ENCODE data around the gene THAP5.

The THAP5 gene, protein sequence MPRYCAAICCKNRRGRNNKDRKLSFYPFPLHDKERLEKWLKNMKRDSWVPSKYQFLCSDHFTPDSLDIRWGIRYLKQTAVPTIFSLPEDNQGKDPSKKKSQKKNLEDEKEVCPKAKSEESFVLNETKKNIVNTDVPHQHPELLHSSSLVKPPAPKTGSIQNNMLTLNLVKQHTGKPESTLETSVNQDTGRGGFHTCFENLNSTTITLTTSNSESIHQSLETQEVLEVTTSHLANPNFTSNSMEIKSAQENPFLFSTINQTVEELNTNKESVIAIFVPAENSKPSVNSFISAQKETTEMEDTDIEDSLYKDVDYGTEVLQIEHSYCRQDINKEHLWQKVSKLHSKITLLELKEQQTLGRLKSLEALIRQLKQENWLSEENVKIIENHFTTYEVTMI

DNA sequence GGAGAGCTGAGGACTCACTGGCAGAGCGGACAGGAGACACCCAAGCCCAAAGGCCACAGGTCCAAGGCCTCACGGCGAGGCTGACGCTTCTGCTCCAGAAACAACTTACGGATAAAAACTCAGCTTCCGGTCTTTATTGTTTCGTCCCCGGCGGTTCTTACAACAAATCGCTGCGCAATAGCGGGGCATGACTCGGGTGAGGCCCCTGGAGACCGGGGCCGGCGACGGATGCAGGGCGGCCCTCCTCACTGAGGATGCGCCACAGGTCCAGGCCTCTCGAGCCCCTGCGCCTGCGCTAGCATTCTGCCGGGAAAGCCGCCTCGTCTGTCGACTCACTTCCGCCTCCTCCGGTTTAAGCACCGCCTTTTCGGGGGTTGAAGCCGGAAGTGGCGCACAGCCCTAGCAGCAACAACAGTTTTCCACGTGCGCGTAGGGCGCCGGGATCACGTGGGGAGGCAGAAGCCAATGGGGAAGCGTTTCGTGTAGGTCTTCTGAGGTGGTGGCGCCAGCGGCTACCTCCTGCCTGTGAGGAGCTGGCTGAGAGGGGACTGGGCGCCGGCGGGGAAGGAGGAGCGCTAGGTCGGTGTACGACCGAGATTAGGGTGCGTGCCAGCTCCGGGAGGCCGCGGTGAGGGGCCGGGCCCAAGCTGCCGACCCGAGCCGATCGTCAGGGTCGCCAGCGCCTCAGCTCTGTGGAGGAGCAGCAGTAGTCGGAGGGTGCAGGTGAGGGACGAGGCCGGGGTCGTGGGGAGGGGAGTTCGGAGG, at the start of gene THAP5, which contains the start of gene DNAJB9:
TSS of gene THAP5 (minus strand) at position 326 of the 765 bp plus-strand sequence. CDS start at position 189, 137 bp downstream.
TSS of gene DNAJB9 (plus strand) at position 494 of the 765 bp plus-strand sequence. CDS start 1,853 bp downstream, outside the sequence.
- H3K27me3 Mint-ChIP-seq, result no peaks in the 10 kb centered on the region
- peaks cover 57% of the 10 kb centered on the region for H3K4me1 Mint-ChIP-seq
- peaks cover 48% of the 10 kb centered on the region for H3K36me3 Mint-ChIP-seq (ENCODE audit: insufficient read depth)

DNA sequence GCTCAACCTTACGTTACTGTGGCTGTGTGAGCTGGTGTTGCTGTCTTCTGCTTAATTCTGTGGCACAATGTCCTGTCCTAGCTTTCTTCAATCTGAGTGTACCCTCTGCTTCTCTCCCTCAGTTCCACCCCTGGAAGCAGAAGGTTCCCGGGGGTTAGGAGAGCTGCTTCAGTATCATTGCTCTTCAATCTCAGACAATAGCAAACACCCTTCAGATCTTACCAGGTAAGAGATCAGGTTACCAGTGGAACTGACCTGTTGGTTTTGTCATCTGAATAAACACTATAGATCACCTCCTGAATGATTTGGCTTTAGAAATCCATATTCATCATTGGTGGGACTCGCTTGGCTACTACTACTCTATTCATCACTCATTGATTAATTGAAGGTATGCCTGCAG, 48.5 kb upstream of the THAP5 start:
- DNase-seq (ENCODE audit: low spot score in 2 of 2) (no peak), ATAC-seq (replicated peaks; ENCODE audit: extremely low read depth, poor library complexity, severe bottlenecking) (no peak)
- Mint-ChIP-seq H3K9me3 (no peaks in the 10 kb centered on the region), H3K4me3 (no peak overlapping the region), H3K36me3 (ENCODE audit: insufficient read depth) (no peaks in the 10 kb centered on the region), H3K4me1 (no peaks in the 10 kb centered on the region), H3K27me3 (peaks cover 15% of the 10 kb centered on the region), H3K27ac (ENCODE audit: low read depth) (no peak overlapping the region)

More for the DNA sequence above, at the start of gene THAP5, which contains the start of gene DNAJB9:
- Mint-ChIP-seq H3K4me3 (peak within 1 kb of the TSS; percentile 96), H3K9me3 (no peaks in the 10 kb centered on the region), H3K27ac (ENCODE audit: low read depth) (peak within 1 kb of the TSS; percentile 99)
- DNase-seq (ENCODE audit: low spot score in 2 of 2) (peak; percentile 96 to 99), ATAC-seq (replicated peaks; ENCODE audit: extremely low read depth, poor library complexity, severe bottlenecking) (peak; percentile 95)

DNA sequence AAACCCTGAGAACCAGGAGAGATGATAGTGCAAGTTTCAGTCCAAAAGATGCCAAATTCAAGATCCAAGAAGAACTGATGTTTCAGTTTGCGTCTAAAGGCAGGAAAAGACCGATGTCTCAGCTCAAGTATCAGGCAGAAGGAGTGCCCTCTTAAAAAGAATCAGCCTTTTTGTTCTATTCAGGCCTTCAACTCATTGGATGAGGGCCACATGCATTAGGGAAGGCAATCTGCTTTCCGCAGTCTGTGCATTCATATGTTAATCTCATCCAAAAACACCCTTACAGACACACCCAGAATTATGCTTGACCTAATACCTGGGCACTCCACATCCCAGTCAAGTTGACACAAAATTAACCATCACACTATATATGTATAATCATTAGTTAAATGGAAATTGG, 45.4 kb upstream of the THAP5 start:
- Mint-ChIP-seq H3K27ac (ENCODE audit: low read depth) (no peak overlapping the region), H3K9me3 (no peaks in the 10 kb centered on the region), H3K27me3 (no peaks in the 10 kb centered on the region), H3K4me1 (no peaks in the 10 kb centered on the region), H3K36me3 (ENCODE audit: insufficient read depth) (no peaks in the 10 kb centered on the region), H3K4me3 (no peak overlapping the region)
- no peak for DNase-seq (ENCODE audit: low spot score in 2 of 2)
- no peak for ATAC-seq (replicated peaks; ENCODE audit: extremely low read depth, poor library complexity, severe bottlenecking)

DNA sequence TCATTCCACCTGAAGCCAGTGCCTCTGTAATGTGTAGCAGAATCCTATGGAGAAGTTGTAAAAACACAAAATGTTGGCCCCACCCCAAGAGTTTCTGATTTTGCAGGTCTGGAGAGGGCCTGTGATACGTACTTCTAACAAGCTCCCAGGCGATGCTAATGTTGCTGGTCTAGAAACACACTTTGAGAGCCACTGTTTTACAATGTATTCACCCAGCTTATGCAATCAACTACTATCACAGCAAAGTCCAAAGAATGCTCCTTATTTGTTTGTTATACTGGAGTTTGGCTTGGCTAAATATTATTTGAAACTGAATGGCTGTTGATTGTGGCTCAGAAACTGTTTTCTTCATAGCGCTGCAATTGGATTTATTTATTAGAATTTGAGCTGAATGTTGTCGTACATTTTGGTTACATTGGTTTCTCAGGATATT, 44.5 kb upstream of the THAP5 start:
- H3K9me3 Mint-ChIP-seq, result no peaks in the 10 kb centered on the region
- H3K27me3 Mint-ChIP-seq, result no peaks in the 10 kb centered on the region
- DNase-seq (ENCODE audit: low spot score in 2 of 2) (no peak), ATAC-seq (replicated peaks; ENCODE audit: extremely low read depth, poor library complexity, severe bottlenecking) (no peak)
- no peak overlapping the region for H3K27ac Mint-ChIP-seq (ENCODE audit: low read depth)
- H3K4me3 Mint-ChIP-seq, result no peak overlapping the region
- H3K36me3 Mint-ChIP-seq (ENCODE audit: insufficient read depth), result no peaks in the 10 kb centered on the region
- no peaks in the 10 kb centered on the region for H3K4me1 Mint-ChIP-seq

DNA sequence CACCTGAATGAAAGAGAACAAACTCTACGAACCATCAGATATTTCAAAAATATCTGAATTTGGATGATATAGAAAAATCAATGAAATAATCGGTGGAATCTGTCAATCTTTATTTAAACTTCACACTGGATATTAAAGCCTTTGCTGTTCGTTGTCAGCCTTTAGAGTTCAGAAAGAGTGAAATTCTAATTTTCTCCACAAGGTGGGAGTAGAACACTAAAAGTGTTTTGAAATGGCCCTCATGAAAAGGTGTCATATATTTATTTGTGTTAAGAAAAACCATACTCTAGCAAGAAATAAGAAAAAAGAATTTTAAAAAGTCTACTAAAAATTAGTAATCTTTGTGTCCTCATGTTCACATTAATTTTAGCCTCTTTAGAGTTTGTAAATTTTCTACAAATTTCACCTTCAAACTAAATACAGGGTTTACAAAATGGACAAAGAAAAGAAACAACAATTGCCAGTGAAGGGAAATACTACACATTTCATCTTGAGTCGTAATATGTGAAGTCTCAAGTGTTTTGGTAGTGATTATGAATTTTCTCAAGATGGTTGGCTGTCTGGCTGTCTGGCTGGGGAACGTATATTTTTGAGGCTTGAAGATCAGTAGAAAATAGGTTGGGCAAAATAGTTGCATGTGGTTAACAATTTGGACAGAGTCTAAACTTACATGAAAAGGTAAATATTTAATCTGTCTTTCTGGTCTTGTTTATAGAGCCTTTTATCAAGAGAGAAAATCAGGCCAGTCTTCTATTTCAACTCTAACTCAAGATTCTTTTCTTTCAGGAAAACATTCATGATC, 43.8 kb upstream of the THAP5 start:
- H3K36me3 Mint-ChIP-seq (ENCODE audit: insufficient read depth), result no peaks in the 10 kb centered on the region
- H3K27ac Mint-ChIP-seq (ENCODE audit: low read depth), result no peak overlapping the region
- H3K9me3 Mint-ChIP-seq, result no peaks in the 10 kb centered on the region
- DNase-seq (ENCODE audit: low spot score in 2 of 2) (no peak), ATAC-seq (replicated peaks; ENCODE audit: extremely low read depth, poor library complexity, severe bottlenecking) (no peak)
- no peaks in the 10 kb centered on the region for H3K4me1 Mint-ChIP-seq
- no peaks in the 10 kb centered on the region for H3K27me3 Mint-ChIP-seq
- H3K4me3 Mint-ChIP-seq, result no peak overlapping the region

DNA sequence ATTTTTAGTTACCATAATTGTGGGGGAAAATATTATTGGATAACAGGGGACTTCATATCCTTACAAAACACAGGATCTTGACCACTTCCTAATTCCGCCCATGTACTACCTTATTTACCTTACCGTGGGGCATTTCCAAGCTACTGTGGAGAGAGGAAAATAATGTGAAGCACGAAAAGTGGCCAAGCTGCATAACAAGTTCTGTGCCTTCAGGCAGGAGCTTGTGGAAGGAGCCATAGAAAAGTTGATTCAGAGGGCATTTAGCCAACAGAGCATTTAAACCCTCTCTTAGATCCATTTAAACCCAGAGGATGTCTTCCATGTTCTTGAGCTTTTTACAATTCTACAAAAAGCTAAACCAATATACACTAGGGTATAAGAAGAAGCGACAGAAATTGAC, 41.8 kb upstream of the THAP5 start:
- Mint-ChIP-seq H3K27me3 (no peaks in the 10 kb centered on the region), H3K27ac (ENCODE audit: low read depth) (no peak overlapping the region), H3K4me3 (no peak overlapping the region), H3K9me3 (no peaks in the 10 kb centered on the region), H3K36me3 (ENCODE audit: insufficient read depth) (no peaks in the 10 kb centered on the region), H3K4me1 (no peaks in the 10 kb centered on the region)
- no peak for DNase-seq (ENCODE audit: low spot score in 2 of 2)
- no peak for ATAC-seq (replicated peaks; ENCODE audit: extremely low read depth, poor library complexity, severe bottlenecking)

DNA sequence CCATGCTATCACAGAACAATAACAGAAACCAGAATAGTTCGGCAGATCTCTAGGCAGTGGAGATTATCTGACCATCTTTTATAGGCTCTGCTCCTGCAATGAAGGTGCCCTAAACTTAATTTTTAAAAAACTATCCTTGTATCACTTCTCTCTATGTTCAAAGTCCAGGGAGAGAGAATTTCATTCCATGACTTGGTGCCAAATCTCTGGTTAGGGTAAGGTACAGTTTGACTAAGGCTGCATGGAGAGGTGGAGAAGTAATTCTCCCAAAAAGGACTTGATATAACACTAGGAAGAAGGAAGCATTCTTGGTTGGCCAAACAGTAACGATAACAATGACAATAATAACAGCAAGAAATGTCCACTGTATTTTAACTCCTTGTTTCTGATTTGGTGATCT, 40.1 kb upstream of the THAP5 start:
- no peak overlapping the region for H3K4me3 Mint-ChIP-seq
- no peaks in the 10 kb centered on the region for H3K9me3 Mint-ChIP-seq
- H3K36me3 Mint-ChIP-seq (ENCODE audit: insufficient read depth), result no peaks in the 10 kb centered on the region
- no peak for DNase-seq (ENCODE audit: low spot score in 2 of 2)
- no peaks in the 10 kb centered on the region for H3K4me1 Mint-ChIP-seq
- no peak overlapping the region for H3K27ac Mint-ChIP-seq (ENCODE audit: low read depth)
- no peaks in the 10 kb centered on the region for H3K27me3 Mint-ChIP-seq
- no peak for ATAC-seq (replicated peaks; ENCODE audit: extremely low read depth, poor library complexity, severe bottlenecking)

DNA sequence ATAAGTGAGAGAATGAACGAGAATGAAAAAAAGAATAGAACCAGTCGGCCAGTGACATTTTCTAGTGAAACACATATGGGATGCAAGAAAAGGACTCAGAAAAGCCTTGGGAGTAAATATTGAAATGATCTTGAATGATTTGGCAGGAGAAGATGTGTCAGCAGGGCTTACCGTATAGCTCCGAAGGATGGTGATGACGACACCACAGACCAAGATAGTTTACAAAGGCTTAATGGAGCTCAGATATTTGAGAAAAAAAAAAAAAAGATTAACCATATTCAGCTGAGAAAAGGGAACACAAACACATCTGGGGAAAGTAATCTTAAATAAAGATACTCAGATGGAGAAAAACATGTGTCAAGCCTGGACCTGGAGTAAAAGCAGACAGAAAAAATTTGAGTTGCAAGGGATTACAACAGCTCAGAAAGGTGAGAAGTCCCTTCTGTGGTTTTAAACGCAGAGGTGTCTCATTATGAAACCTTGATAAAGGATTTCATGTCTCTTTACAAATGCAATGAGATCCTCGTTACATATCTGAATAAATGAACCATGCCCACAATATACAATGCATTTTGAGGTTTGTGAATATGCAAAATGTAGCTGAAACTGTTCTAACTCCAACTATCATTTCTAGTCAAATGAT, 36.2 kb upstream of the THAP5 start:
- ATAC-seq (replicated peaks; ENCODE audit: extremely low read depth, poor library complexity, severe bottlenecking) (no peak), DNase-seq (ENCODE audit: low spot score in 2 of 2) (no peak)
- no peaks in the 10 kb centered on the region for H3K36me3 Mint-ChIP-seq (ENCODE audit: insufficient read depth)
- no peak overlapping the region for H3K27ac Mint-ChIP-seq (ENCODE audit: low read depth)
- no peaks in the 10 kb centered on the region for H3K4me1 Mint-ChIP-seq
- no peaks in the 10 kb centered on the region for H3K27me3 Mint-ChIP-seq
- no peak overlapping the region for H3K4me3 Mint-ChIP-seq
- no peaks in the 10 kb centered on the region for H3K9me3 Mint-ChIP-seq

DNA sequence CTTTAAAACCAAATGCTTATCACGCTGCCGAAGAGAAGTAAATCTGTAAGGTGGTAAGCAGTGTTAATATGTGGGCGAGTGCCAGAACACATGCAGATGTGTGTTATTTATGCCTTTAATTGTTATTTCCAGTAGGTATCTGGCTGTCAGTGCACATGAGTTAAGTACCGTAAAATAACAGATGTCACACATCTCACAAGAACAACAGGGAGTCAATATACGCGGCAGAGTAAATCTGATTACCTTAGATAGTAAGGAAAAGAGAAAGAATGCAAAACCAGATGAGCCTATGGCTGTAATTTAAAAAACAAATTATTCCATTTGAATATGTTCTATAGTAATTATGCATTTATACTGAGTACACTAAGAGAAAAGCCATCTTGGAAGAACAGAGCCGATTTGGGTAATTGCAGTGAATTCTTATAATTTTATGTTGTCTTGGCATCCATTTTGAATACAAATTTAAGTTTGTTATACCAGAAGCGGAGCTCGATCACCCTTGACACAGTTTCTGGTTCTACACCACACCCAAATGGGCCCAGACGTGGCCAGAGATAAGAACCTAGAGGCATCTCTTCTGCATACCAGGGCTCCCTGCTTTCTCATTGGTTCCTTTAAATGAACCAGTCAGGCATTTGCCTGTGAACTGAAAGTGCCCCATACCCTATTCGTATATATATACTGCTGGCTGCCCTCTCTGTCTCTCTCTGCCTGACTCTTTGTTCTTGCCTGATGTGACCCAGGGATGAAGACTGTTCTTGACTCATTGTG, 35.0 kb upstream of the THAP5 start:
- Mint-ChIP-seq H3K27me3 (peaks cover 11% of the 10 kb centered on the region), H3K27ac (ENCODE audit: low read depth) (no peak overlapping the region), H3K9me3 (no peaks in the 10 kb centered on the region), H3K4me3 (no peak overlapping the region), H3K4me1 (no peaks in the 10 kb centered on the region), H3K36me3 (ENCODE audit: insufficient read depth) (no peaks in the 10 kb centered on the region)
- ATAC-seq (replicated peaks; ENCODE audit: extremely low read depth, poor library complexity, severe bottlenecking), result no peak
- DNase-seq (ENCODE audit: low spot score in 2 of 2), result no peak

DNA sequence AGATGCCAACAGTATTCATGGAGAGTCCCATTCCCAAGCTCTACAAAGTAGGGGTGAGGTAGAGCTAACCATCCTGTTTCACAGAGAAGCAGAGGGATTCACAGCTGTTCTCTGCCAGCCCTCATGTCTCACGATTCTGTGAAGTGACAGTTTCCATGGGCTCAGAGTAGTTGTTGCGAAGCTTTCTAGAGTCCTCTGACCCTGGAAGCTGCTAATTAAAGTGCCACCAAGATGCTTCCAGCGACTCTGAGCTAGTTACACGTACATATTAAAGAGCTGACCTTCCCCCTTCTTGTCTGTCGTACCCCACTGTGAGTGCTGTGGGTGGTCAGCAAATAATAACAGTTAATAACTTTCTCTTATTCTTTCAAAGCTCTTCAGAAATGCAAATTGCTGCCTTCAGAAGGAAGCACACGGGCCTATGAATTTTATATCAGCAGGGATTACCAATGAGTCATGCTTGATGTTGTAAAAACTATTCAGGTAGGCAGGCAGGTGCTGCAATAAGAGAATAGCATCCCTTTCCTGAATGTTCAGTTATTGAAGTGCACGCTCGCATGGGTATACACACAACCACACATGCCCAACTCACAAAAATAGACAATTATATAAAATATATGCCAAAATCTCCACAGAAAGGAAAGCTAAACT, 34.3 kb upstream of the THAP5 start:
- H3K36me3 Mint-ChIP-seq (ENCODE audit: insufficient read depth), result no peaks in the 10 kb centered on the region
- H3K4me3 Mint-ChIP-seq, result no peak overlapping the region
- ATAC-seq (replicated peaks; ENCODE audit: extremely low read depth, poor library complexity, severe bottlenecking), result no peak
- H3K27me3 Mint-ChIP-seq, result peaks cover 18% of the 10 kb centered on the region
- H3K9me3 Mint-ChIP-seq, result no peaks in the 10 kb centered on the region
- H3K4me1 Mint-ChIP-seq, result no peaks in the 10 kb centered on the region
- no peak for DNase-seq (ENCODE audit: low spot score in 2 of 2)
- no peak overlapping the region for H3K27ac Mint-ChIP-seq (ENCODE audit: low read depth)

DNA sequence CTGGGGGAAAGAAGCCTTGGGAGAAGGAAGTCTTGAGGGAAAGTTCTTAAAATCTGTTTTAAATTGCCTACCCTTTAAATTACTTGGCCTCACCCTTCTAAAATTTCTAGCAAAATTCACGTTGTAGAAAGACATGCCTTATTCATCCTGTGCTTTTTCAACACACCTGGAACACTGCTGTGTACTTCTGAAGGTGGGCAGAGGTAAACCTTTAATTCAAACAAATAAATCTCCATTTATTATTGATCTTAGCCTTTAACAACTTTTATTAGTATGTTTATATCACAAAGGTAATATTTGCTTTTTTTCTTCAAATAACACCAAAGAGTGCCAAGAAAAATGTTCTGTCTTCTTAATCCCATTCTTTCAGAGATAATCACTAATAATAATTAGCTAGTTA, 30.9 kb upstream of the THAP5 start:
- no peaks in the 10 kb centered on the region for H3K4me1 Mint-ChIP-seq

More for the DNA sequence above, 30.9 kb upstream of the THAP5 start:
- Mint-ChIP-seq H3K9me3 (no peaks in the 10 kb centered on the region), H3K36me3 (ENCODE audit: insufficient read depth) (no peaks in the 10 kb centered on the region), H3K4me3 (no peak overlapping the region), H3K27me3 (peaks cover 33% of the 10 kb centered on the region), H3K27ac (ENCODE audit: low read depth) (no peak overlapping the region)
- ATAC-seq (replicated peaks; ENCODE audit: extremely low read depth, poor library complexity, severe bottlenecking), result no peak
- DNase-seq (ENCODE audit: low spot score in 2 of 2), result no peak
